ENCODE measurements around the gene SOHLH1. TPM values are rescaled to one million over a fixed set of nuclear protein-coding genes. Genes with fewer than 3 reads are reported as not detected.

SOHLH1 gene
- total and polyA plus RNA-seq, 2 of the 4 experiments (the other 2 are of a cell fraction) = not detected

- Histone ChIP-seq H4K20me1 (ENCODE audit: insufficient read depth, low read length) (no peaks in the 10 kb centered on the region), H3K79me1 (ENCODE audit: low read depth in 1 of 2, low read length in 2 of 2) (no peaks in the 10 kb centered on the region), H3K23ac (ENCODE audit: low read depth, low read length) (no peak overlapping the region), H4K8ac (ENCODE audit: low read depth in 2 of 2, low read length in 2 of 2) (no peak overlapping the region), H3K14ac (replicated peaks; ENCODE audit: low read depth, low read length) (no peak overlapping the region), H4K91ac (ENCODE audit: insufficient read depth, low read depth, low read length) (no peak overlapping the region), H2BK120ac (ENCODE audit: low read depth, low read length) (no peak overlapping the region), H2BK5ac (ENCODE audit: low read depth, low read length, poor library complexity, severe bottlenecking) (no peak overlapping the region), H3K4ac (ENCODE audit: low read depth, low read length) (no peak overlapping the region), H2BK20ac (ENCODE audit: low read depth, low read length) (no peak overlapping the region), H3K4me1 (ENCODE audit: control insufficient read depth, insufficient read depth, low read length) (no peaks in the 10 kb centered on the region), H3K36me3 (ENCODE audit: control insufficient read depth, insufficient read depth, low read length) (no peaks in the 10 kb centered on the region), H4K5ac (ENCODE audit: low read depth, low read length) (no peak overlapping the region), H3K18ac (ENCODE audit: low read depth, low read length) (no peak overlapping the region), H3K56ac (ENCODE audit: extremely low read depth, insufficient read depth, low read length) (no peak overlapping the region), H3K27me3 (ENCODE audit: control insufficient read depth, insufficient read depth, low read length) (no peaks in the 10 kb centered on the region; the same call in 1 of the 2 replicates), H3K9me3 (ENCODE audit: control insufficient read depth, insufficient read depth, low read length) (no peaks in the 10 kb centered on the region), H3K9me1 (ENCODE audit: insufficient read depth, low read length) (no peaks in the 10 kb centered on the region), H2AK9ac (replicated peaks; ENCODE audit: low read depth, low read length, poor library complexity) (no peak overlapping the region), H2BK15ac (ENCODE audit: low read depth, low read length) (no peak overlapping the region), H3K4me2 (ENCODE audit: low read depth, low read length) (no peak overlapping the region), H3K27ac (ENCODE audit: insufficient read depth, low read length) (no peak overlapping the region), H3K4me3 (ENCODE audit: insufficient read depth, low read depth, low read length) (no peak overlapping the region), H2AFZ (replicated peaks; ENCODE audit: low read length, poor library complexity) (no peak overlapping the region), H3K9ac (ENCODE audit: low read depth, low read length) (no peak overlapping the region), H2AK5ac (ENCODE audit: low read depth, low read length) (no peak overlapping the region)
- dilution Hi-C loops (cut with HindIII; ENCODE audit: low sequenced_read_pairs, unreplicated experiment) = no loop called here
- ChIA-PET CTCF (no interaction called here), POLR2A (ENCODE audit: unreplicated experiment) (no interaction called here)
- ATAC-seq (ENCODE audit: low read depth) (no peak), DNase-seq (no peak)
- BruUV-seq (replicated peaks) = no TSS peak
- in situ Hi-C loops (cut with MboI; ENCODE audit: low sequenced_read_pairs) = no loop called here
- 67% methylated on average over 10 of the region's 17 CpGs; no CpG with 5 or more reads in 1 of the 2 experiments for WGBS, 2 experiments (ENCODE audit: extremely low coverage in 2 of 2, insufficient read length in 1 of 2)
- TF ChIP-seq MAZ (IDR thresholded peaks at IDR 0.05; ENCODE audit: borderline replicate concordance, low read depth, low read length) (no peak), MXI1 (IDR thresholded peaks at IDR 0.05; ENCODE audit: borderline replicate concordance, low read depth, low read length) (no peak), RFX5 (IDR thresholded peaks at IDR 0.05; ENCODE audit: low read depth, low read length) (no peak), SMC3 (IDR thresholded peaks at IDR 0.05; ENCODE audit: low read depth, low read length) (no peak), POLR2A (IDR thresholded peaks at IDR 0.05; ENCODE audit: low read depth, low read length) (no peak), ELK1 (IDR thresholded peaks at IDR 0.05; ENCODE audit: borderline replicate concordance, low read depth, low read length) (no peak), RAD21 (IDR thresholded peaks at IDR 0.05; ENCODE audit: low read length) (no peak), CEBPB (IDR thresholded peaks at IDR 0.05; ENCODE audit: low read depth, low read length) (no peak), MAFK (IDR thresholded peaks at IDR 0.05; ENCODE audit: low read depth, low read length) (no peak), CTCF (conservative IDR thresholded peaks at IDR 0.05; ENCODE audit: low read depth, low read length) (no peak)
- intact Hi-C loops (cut with micrococcal nuclease) = no loop called here
Measured at GRCh38 chr9:135684691-135685090, 14.6 kb downstream of the SOHLH1 start.
